Stimulated activated CD8-positive, alpha-beta memory T cell treated with anti-CD3 and anti-CD28 coated beads, Interleukin-12 subunit alpha, Interleukin-12 subunit beta, amount 100 ng/mL, for 24 hours (primary cell): ENCODE measurements around the gene PDE4C.

Experiments
- DNase-seq: peaks from one replicate; pipeline ENCODE4 v3.0.0-alpha.2; 2020; ENCODE audit errors: extremely low read depth

Gene PDE4C

DNA sequence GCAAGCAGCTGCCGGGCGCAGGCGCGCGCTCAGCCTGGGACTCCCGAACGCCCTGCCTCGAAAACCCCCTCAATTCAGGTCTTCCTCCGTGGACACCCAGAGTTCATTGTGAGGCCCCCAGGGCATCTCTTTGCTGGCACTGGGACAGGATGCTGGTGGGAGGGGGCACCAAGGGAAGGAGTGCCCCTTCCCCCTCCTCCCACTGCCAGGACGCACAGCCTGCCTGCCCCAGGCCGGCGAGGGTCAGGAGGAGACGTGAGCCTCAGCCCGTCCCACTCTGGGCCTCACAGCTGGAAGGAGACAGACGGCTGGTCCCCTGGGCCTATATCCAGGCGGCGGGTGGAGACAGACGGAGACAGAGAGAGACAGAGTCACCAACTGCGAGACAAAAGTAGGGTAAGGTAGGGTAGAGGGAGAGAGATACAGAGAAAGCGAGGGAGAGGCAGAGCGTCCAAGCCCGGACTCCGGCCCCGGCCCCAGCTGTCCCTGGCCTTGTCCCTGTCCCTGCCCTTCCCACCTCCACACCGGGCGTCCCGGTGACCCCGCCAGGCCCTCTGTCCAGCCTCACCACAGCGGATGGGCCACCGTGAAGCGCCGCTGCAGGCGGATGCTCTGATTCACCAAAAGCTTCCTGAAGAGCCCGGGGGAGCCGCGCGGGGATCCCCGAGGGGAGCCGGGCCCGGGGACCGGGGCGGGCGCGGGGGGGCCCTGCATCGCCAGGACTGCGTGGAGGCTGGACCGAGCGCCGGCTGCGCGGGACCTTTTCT is at the start of gene PDE4C:
Gene PDE4C (minus strand): TSS at position 737 of the 767 bp plus-strand sequence. CDS start 23 bp downstream, at position 714.
- no peak for DNase-seq

DNA sequence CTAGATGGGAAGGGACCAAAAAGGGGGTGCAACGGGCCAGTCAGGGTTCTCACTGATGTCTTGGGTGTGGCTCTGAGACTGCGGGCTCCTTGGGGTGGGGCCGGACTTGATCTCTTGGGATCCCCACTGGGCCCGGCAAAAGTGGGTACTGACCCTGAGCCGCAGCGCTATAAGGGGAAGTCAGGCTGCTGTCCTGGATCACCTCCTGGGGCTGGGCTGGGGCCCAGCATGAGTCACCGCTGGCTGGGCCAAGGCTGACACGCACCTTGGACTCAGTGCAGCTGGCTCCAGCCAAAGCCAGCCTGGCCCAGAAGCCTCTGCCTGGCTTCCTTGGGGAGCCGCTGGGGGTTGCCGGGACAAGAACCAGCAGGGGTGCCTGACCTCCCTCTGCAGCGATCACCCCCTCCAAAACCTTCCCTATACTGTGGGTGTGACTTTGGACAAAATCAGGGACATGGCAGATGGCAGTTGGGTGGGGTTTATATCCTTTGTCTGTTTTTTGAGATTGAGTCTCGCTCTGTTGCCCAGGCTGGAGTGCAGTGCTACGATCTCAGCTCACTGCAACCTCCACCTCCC is 48.6 kb upstream of the PDE4C start:
- DNase-seq: no peak

GRCh38 chr19:18274219-18274780 is 48.1 kb upstream of the PDE4C start, which contains the start of gene IQCN:
TSS of gene IQCN (minus strand) at chr19:18274452. CDS start at chr19:18269478, 4,974 bp downstream.
- no peak for DNase-seq

- no peak for DNase-seq
Observed at GRCh38 chr19:18273561-18274218, 47.5 kb upstream of the PDE4C start.

- no peak for DNase-seq
Observed at GRCh38 chr19:18271433-18271841, 45.2 kb upstream of the PDE4C start.

DNA sequence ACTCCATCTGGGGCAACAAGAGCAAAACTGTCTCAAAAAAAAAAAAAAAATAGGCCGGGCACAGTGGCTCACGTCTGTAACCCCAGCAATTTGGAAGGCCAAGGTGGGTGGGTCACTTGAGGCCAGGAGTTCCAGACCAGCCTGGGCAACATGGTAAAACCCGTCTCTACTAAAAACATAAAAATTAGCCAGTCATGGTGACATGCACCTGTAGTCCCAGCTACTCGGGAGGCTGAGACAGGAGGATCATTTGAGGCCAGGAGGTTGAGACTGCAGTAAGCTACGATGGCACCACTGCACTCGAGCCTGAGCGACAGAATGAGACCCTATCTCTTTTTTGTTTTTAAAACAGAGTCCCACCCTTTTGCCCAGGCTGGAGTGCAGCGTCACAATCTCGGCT is 44.1 kb upstream of the PDE4C start:
- no peak for DNase-seq

GRCh38 chr19:18269070-18269723 is 43.0 kb upstream of the PDE4C start:
- DNase-seq: no peak

GRCh38 chr19:18266771-18267686 is 40.8 kb upstream of the PDE4C start:
- no peak for DNase-seq

DNA sequence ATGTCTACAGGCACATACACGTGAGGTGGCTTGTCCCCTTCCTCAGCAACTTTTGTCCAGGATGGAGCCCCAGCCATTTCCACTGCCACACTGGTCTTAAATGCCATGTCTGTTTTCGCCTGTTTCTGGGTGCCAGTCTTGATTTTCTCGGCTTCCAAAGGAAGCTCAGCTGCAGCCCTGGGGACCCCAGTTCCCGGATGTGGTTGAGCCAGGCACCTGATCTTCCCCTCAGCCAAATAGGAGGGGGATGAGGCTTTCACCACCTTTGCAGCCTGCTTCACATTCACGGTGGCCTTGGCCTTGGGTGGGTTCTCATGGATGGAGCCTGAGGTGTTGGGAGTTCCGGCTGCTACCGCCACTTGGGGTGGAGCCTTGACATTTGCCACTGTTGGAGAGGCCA is 39.3 kb upstream of the PDE4C start:
- no peak for DNase-seq

- DNase-seq: no peak
Observed at GRCh38 chr19:18264971-18265540, 38.8 kb upstream of the PDE4C start.

DNA sequence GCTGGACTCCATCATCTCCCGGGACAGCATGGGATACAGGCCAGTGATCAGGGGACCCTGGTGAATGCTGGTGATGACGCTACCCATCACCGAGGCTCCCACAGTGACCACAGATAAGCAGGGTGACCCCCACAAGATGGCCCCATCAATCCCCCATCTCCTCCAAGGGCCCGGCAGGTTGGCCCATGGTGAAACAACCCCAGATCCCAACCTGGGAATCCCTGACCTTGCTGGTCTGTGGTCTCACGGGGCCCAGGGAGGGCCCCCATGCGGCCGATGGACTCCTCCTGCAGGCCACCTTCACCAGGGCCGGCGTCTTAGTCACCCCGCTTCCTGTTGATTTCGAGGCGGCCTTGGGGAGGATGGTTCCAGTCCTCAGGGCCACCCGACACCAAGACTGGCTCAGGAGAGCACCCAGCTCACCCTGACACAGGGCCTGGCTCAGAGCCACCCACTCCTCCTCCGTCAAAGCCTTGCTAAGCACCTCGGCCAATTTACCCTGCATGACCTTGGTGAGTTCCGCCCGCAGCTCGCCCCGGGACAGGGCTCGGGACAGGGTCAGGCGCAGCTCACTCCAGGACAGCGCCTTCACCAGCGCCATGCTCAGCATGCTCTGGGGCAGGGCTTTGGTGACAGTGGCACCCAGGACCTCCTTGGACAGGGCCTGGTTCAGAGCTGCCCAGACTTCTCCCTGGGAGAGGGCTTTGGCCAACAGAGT is 38.1 kb upstream of the PDE4C start:
- no peak for DNase-seq

DNA sequence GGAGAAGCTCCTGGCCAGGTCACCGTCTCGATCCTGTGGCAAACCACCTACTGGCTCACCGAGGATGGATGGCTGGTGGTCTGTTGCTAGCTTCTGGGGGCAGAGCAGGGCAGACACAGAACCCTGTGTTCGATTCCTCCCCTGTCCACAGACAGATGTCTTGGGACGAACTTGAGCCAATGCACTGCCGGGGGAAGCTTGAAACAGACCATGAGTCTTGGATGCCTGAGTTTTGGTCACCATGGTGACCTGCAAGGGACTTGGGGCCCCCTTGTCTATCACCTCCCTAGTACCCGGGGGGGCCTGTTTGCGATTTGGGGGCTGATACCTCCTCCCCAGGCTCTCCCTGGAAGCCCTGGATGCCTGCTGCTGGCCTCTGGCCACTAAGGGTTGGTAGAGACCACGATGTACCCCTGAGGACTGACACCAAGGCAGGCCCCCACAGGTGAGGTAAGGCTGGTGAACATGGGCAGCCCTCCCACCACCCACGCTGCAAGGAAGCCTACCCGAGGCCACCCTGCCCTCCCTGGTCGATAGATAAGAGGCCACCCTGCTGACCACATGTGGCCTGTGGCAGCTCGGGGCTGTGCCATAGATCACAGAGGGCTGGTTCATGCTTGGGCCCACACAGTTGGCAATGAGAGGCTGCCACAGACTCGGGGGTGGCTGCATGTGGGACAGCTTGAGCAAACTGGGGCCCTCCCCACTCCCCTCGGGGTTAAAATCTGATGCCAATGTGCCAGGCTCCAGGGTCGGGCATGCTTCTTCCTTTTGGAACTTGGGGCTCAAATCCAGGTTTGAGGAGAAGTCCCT is 37.3 kb upstream of the PDE4C start:
- DNase-seq: no peak

DNA sequence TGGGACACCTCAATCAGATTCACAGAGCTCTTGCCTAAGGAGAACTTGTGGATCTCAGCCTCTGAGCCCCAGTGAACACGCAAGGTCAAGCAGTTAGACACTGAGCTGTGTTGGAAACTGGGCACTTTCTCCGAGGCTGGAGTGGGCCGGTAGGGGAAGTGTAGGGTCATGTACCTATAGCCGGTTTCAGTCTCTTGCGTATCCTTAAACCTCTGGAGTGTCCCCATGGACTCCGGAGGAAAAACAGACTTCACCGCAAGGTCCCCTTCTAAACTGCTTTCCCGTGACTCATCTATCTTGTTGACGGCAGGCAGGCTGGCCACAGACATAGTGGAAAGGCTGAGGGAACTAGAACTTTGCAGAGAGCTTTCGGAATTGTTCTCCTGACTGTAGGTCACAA is 36.7 kb upstream of the PDE4C start:
- no peak for DNase-seq

DNA sequence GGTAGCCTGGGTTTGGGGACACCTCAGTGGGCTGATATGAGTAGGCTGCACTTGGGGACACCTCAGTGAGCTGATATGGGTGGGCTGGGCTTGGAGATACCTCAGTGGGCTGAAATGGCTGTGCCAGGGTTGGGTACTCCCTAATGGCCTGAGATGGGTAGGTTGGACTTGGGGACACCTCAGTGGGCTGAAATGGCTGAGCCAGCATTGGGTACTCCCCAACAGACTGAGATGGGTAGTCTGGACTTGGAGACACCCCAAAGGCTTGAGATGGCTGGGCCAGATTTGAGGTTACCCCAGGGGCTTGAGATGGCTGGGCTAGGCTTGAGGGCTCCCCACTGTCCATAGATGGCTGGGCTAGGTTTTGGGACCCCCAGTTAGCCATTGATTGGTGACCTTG is 35.9 kb upstream of the PDE4C start:
- DNase-seq: no peak

- no peak for DNase-seq
Observed at GRCh38 chr19:18261474-18261873, 35.2 kb upstream of the PDE4C start.

DNA sequence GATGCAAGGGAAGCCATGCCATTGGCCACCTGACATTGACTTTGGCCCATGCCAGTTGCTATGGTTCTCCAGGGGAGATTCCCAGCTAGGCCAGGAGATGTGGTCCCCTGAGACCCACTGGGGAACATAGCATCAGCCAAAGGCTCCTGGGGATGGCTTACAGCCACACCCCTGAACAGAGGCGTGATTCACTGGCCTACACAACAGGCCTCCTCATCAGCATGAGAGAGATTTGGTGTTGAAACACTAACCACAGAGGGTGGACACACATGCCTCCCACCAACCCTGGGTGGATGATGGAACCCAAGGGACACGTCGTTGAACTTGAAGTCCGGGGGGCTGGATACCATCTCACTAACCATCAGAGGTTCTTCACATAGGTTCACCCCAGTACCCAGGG is 33.7 kb upstream of the PDE4C start:
- no peak for DNase-seq

- no peak for DNase-seq
Observed at GRCh38 chr19:18257503-18258470, 31.5 kb upstream of the PDE4C start.
